C4-2B (cell line): ENCODE measurements around the gene LMO7.

Source experiments
- CTCF ChIP-seq: fragments of 450-650 bp; conservative IDR thresholded peaks from 2 replicates; pipeline ENCODE4 v1.5.1; 2017; ENCODE audit warnings: mild to moderate bottlenecking
- ZFX ChIP-seq: fragments of 450-650 bp; IDR thresholded peaks from 2 replicates; pipeline ENCODE4 v1.6.1; 2017

DNA sequence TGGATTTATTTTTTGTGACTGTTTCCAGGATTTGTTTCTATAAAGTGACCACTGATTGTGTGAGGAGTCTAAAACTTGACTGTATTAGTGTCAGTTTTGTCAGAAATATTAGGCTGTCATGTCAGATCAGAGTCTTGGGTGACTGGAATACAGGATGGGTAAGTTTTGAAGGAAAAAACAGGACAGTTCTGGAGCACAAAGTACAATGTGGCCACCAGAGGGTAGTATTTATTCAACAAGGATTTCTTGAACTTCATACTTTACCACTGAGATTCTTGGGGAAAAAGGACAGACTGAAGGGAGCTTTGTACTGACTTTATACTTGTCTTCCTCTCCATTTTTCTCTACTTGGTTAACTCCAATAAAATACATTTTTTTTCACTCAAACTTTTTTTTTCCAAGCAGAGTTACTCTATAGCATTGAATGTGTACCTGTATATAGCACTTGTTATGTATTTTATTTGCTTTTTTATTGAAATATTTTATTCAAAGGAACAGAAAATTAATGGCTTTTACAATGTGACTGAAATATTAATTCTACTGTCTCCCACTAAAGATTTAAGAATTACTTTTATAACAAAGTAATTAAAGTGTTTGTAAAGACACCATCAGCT, 51.1 kb downstream of the LMO7 start:
- TF ChIP-seq CTCF (peak; percentile 67), ZFX (no peak)
